ENCODE data around the gene FXR2. TPM values are rescaled to one million over a fixed set of nuclear protein-coding genes. Genes with fewer than 3 reads are reported as not detected.
A peak's percentile ranks its signal among the peaks of the same experiment; 100 is the strongest.

Gene FXR2
- total RNA-seq, 1 experiment from 2014 or later, result 36.4 TPM

DNA sequence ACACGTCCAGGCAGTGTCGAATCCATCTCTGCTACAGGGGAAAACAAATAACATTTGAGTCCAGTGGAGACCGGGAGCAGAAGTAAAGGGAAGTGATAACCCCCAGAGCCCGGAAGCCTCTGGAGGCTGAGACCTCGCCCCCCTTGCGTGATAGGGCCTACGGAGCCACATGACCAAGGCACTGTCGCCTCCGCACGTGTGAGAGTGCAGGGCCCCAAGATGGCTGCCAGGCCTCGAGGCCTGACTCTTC is 42.4 kb downstream of the FXR2 start:
- Histone ChIP-seq H3K23ac (ENCODE audit: insufficient read length, low read depth, low read length) (no peak overlapping the region), H3K9me3 (ENCODE audit: control insufficient read depth, low read depth, low read length) (no peaks in the 10 kb centered on the region), H3K14ac (ENCODE audit: insufficient read depth, low read length) (no peak overlapping the region), H2BK120ac (ENCODE audit: low read depth, low read length, poor library complexity, severe bottlenecking) (no peak overlapping the region), H3K79me1 (ENCODE audit: insufficient read depth, low read depth, low read length, poor library complexity, severe bottlenecking) (peaks cover 2% of the 10 kb centered on the region), H3T11ph (ENCODE audit: low read length) (no peak overlapping the region), H2AK5ac (ENCODE audit: insufficient read length, low read length) (no peak overlapping the region), H2AFZ (ENCODE audit: low read length) (no peak overlapping the region), H4K5ac (ENCODE audit: insufficient read length, low read depth, low read length) (no peak overlapping the region), H3K27ac (ENCODE audit: insufficient read length, low read depth, low read length) (peak overlapping the region; percentile 3), H4K91ac (ENCODE audit: insufficient read length, low read depth, low read length) (no peak overlapping the region), H2BK12ac (ENCODE audit: insufficient read length, low read depth, low read length) (no peak overlapping the region), H3K56ac (ENCODE audit: insufficient read length, low read depth, low read length) (no peak overlapping the region), H3K4me1 (ENCODE audit: insufficient read depth, low read length) (peaks cover 4% of the 10 kb centered on the region; the same call in 1 of the 2 replicates), H3K79me2 (ENCODE audit: insufficient read depth, low read length) (peaks cover 21% of the 10 kb centered on the region; the same call in 1 of the 2 replicates), H2BK20ac (ENCODE audit: low read depth, low read length, poor library complexity, severe bottlenecking) (no peak overlapping the region), H3K9ac (ENCODE audit: extremely low read depth, insufficient read length, low read length) (peak overlapping the region; percentile 97), H3K4me2 (ENCODE audit: insufficient read depth, insufficient read length, low read length) (peak overlapping the region; percentile 83), H3K4ac (ENCODE audit: low read depth, low read length) (no peak overlapping the region), H3K23me2 (ENCODE audit: insufficient read length, low read depth, low read length, poor library complexity, severe bottlenecking) (peaks cover 5% of the 10 kb centered on the region), H3K18ac (ENCODE audit: insufficient read length, low read depth, low read length) (peak overlapping the region; percentile 94), H2BK15ac (ENCODE audit: low read depth, low read length) (no peak overlapping the region), H4K20me1 (ENCODE audit: control insufficient read depth, insufficient read depth, insufficient read length) (no peaks in the 10 kb centered on the region), H2BK5ac (ENCODE audit: insufficient read length, low read length) (no peak overlapping the region), H3K27me3 (ENCODE audit: insufficient read depth, low read length) (no peaks in the 10 kb centered on the region), H4K8ac (replicated peaks; ENCODE audit: insufficient read length, low read depth, low read length) (no peak overlapping the region)
- H3K36me3 Mint-ChIP-seq (ENCODE audit: insufficient read depth in 1 of 3, low read depth in 3 of 3), result peaks cover 65 to 89% (median 80%) of the 10 kb centered on the region in 3 experiments
- peak overlapping the region; percentile 98 for H3K4me3 Mint-ChIP-seq
- no peak for DNase-seq
- H3K4me1 Mint-ChIP-seq, result peaks cover 31 to 35% of the 10 kb centered on the region in 2 experiments
- H3K9me3 Mint-ChIP-seq, result peaks cover 3 to 7% of the 10 kb centered on the region in 2 experiments; a peak in 3 of 5 replicates
- no CpG with 5 or more reads among the region's 11 CpGs for WGBS (ENCODE audit: extremely low coverage, insufficient read length, low lambda C conversion rate)
- H3K27ac Mint-ChIP-seq, result peak overlapping the region; percentile 98 to 100 (median 99); a peak in 6 of 7 replicates
- H3K27me3 Mint-ChIP-seq (ENCODE audit: low read depth), result peaks cover 10% of the 10 kb centered on the region
- TF ChIP-seq, protein P1, sequence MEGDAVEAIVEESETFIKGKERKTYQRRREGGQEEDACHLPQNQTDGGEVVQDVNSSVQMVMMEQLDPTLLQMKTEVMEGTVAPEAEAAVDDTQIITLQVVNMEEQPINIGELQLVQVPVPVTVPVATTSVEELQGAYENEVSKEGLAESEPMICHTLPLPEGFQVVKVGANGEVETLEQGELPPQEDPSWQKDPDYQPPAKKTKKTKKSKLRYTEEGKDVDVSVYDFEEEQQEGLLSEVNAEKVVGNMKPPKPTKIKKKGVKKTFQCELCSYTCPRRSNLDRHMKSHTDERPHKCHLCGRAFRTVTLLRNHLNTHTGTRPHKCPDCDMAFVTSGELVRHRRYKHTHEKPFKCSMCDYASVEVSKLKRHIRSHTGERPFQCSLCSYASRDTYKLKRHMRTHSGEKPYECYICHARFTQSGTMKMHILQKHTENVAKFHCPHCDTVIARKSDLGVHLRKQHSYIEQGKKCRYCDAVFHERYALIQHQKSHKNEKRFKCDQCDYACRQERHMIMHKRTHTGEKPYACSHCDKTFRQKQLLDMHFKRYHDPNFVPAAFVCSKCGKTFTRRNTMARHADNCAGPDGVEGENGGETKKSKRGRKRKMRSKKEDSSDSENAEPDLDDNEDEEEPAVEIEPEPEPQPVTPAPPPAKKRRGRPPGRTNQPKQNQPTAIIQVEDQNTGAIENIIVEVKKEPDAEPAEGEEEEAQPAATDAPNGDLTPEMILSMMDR (conservative IDR thresholded peaks at IDR 0.05), result no peak

Data from H9 (cell line).